C4-2B (cell line): ENCODE results near the gene AFF3.

Source experiments
- ZFX ChIP-seq: fragments of 450-650 bp; IDR thresholded peaks from 2 replicates; pipeline ENCODE4 v1.6.1; 2017
- TF ChIP-seq, protein P1 (sequence below): fragments of 450-650 bp; conservative IDR thresholded peaks from 2 replicates; pipeline ENCODE4 v1.5.1; 2017; ENCODE audit warnings: mild to moderate bottlenecking

DNA sequence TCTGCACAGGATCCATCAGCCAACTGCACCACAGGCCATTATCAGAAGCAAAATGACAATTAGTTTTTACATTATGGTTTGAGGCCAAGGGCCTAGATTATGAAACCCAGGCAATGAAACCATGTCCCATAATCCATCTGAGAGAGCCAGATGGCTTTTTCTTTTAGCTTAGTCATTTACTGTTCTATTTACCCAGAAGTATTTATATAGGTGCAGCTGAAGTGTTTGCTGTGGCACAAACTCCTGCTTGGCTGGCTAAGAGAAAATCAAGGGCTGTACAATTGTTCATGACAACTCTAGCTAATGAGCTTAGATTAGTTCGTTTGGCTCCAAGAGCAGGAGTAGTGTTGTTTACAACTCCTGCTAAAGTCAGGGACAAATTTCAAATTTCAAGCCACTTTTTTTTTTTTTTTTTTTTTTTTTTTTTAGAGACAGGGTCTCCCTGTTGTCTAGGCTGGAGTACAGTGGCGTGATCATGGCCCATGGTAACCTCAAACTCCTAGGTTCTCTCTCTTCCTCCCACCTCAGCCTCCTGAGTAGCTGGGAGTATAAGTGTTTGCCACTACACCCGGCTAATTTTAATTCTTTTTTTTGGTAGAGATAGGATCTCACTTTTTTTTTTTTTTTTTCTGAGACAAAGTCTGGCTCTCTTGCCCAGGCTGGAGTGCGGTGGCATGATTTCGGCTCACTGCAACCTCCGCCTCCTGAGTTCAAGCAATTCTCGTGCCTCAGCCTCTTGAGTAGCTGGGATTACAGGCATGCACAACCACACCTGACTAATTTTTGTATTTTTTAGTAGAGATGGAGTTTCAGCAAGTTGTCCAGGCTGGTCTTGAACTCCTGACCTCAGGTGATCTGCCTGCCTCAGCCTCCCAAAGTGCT lies 634.2 kb downstream of the AFF3 start:
- TF ChIP-seq, protein P1, sequence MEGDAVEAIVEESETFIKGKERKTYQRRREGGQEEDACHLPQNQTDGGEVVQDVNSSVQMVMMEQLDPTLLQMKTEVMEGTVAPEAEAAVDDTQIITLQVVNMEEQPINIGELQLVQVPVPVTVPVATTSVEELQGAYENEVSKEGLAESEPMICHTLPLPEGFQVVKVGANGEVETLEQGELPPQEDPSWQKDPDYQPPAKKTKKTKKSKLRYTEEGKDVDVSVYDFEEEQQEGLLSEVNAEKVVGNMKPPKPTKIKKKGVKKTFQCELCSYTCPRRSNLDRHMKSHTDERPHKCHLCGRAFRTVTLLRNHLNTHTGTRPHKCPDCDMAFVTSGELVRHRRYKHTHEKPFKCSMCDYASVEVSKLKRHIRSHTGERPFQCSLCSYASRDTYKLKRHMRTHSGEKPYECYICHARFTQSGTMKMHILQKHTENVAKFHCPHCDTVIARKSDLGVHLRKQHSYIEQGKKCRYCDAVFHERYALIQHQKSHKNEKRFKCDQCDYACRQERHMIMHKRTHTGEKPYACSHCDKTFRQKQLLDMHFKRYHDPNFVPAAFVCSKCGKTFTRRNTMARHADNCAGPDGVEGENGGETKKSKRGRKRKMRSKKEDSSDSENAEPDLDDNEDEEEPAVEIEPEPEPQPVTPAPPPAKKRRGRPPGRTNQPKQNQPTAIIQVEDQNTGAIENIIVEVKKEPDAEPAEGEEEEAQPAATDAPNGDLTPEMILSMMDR: no peak
- TF ChIP-seq ZFX: no peak
